Cerebellar cortex (tissue), 1 donor: ENCODE measurements around the gene DAB2IP.
"Not testable (repeated sequence)": the region's sequence is repeated elsewhere in the genome, so short reads cannot be mapped to it uniquely, and the experiment has no call there.

ENCODE experiments used
- DNase-seq: peaks from one replicate; pipeline ENCODE4 v3.0.0-alpha.2; 2015; ENCODE audit warnings: low spot score

DAB2IP gene

GRCh38 chr9:121776739-121777637, 125.6 kb downstream of the DAB2IP start:
- peak; percentile 60 for DNase-seq

GRCh38 chr9:121778252-121779225, 127.1 kb downstream of the DAB2IP start:
- DNase-seq: peak; percentile 94

- DNase-seq: peak; percentile 25
Observed at GRCh38 chr9:121779381-121780117, 128.1 kb downstream of the DAB2IP start.

- peak; percentile 13 for DNase-seq
Observed at GRCh38 chr9:121780177-121781040, 129.0 kb downstream of the DAB2IP start.

- no peak for DNase-seq
Observed at GRCh38 chr9:121781145-121781548, 129.7 kb downstream of the DAB2IP start.

- no peak for DNase-seq
Observed at GRCh38 chr9:121781701-121782464, 130.4 kb downstream of the DAB2IP start.

GRCh38 chr9:121782514-121783110, 131.2 kb downstream of the DAB2IP start:
- DNase-seq: peak; percentile 35

GRCh38 chr9:121783111-121783510, 131.7 kb downstream of the DAB2IP start:
- DNase-seq: peak; percentile 39

- peak; percentile 39 for DNase-seq
Observed at GRCh38 chr9:121783521-121784507, 132.4 kb downstream of the DAB2IP start.

- peak; percentile 37 for DNase-seq
Observed at GRCh38 chr9:121784731-121785411, 133.4 kb downstream of the DAB2IP start.

GRCh38 chr9:121785673-121786542, 134.5 kb downstream of the DAB2IP start:
- peak; percentile 12 for DNase-seq

GRCh38 chr9:121786543-121786948, 135.1 kb downstream of the DAB2IP start:
- no peak for DNase-seq

GRCh38 chr9:121786998-121787422, 135.6 kb downstream of the DAB2IP start:
- no peak for DNase-seq

- DNase-seq: no peak
Observed at GRCh38 chr9:121788686-121789366, 137.4 kb downstream of the DAB2IP start.

- DNase-seq: no peak
Observed at GRCh38 chr9:121790841-121791240, 139.4 kb downstream of the DAB2IP start.

GRCh38 chr9:121792476-121792875, 141.0 kb downstream of the DAB2IP start:
- DNase-seq: not testable (repeated sequence)
